ENCODE measurements around the gene CSNK1G2. TPM values are rescaled to one million over a fixed set of nuclear protein-coding genes. Genes with fewer than 3 reads are reported as not detected.

The CSNK1G2 gene
- total RNA-seq, 4 donors from 2014 or later, result 47.2 to 67.6 (median 60.8) TPM

DNA sequence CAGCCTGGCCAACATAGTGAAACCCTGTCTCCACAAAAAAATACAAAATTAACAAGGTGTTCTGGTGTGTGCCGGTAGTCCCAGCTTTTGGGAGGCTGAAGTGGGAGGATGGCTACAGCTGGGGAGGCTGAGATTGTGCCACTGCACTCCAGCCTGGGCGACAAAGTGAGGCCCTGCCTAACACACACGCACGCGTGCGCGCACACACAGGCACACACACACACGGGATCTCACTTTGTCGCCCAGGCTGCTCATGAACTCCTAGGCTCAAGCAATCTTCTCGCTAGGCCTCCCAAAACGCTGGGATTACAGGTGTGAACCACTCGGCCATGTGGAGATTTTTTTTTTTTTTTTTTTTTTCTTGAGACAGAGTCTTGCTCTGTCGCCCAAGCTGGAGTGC is 77.8 kb downstream of the CSNK1G2 start:
- no peak overlapping the region for H3K4me3 ChIP-seq (replicated peaks in 1 of 3)

DNA sequence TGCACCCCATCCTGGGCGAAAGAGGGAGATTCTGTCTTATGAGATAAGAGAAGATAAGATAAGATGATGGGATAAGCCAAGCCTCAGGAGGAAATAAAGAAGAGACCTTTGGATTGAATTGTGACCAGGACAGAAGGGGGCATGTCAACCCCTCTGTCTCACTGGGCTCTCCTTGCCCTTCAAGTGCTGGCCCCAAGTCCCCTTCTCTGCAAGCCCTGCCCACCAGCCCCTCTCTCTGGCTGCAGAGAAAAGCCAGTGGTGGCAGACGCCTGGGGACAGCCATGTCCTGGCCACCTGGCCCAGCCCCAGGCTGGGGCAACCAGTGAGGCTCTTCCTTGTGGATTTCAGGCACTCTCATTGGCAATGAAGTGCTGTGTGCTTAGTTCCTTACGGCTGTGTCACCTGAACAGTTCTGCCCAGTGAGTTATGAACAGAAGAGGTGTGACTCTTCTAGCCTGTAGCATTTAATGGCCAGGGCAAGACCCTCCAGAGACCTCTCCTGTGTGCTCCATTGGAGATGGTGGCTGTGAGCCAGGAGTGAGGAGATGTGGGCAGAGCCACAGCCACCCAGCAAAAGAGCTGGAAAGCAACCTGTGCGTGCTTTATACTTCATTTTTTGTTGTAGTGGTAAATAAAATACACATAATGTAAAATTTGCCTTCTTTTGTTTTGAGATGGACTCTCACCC is 80.6 kb downstream of the CSNK1G2 start:
- Histone ChIP-seq H3K36me3 (no peaks in the 10 kb centered on the region), H3K4me3 (replicated peaks in 1 of 3) (no peak overlapping the region), H3K4me1 (peaks cover 4 to 6% of the 10 kb centered on the region in 2 donors), H3K27ac (peak overlapping the region; percentile 38 to 66 (median 44)), H3K27me3 (no peaks in the 10 kb centered on the region), H3K9me3 (no peaks in the 10 kb centered on the region)
- WGBS, 2 donors, result 40 to 59% methylated on average over 3 to 4 of the region's 4 CpGs
- peak in 1 of 2 donors; percentile 48 for TF ChIP-seq POLR2A (IDR thresholded peaks at IDR 0.05)
- TF ChIP-seq, protein P1, sequence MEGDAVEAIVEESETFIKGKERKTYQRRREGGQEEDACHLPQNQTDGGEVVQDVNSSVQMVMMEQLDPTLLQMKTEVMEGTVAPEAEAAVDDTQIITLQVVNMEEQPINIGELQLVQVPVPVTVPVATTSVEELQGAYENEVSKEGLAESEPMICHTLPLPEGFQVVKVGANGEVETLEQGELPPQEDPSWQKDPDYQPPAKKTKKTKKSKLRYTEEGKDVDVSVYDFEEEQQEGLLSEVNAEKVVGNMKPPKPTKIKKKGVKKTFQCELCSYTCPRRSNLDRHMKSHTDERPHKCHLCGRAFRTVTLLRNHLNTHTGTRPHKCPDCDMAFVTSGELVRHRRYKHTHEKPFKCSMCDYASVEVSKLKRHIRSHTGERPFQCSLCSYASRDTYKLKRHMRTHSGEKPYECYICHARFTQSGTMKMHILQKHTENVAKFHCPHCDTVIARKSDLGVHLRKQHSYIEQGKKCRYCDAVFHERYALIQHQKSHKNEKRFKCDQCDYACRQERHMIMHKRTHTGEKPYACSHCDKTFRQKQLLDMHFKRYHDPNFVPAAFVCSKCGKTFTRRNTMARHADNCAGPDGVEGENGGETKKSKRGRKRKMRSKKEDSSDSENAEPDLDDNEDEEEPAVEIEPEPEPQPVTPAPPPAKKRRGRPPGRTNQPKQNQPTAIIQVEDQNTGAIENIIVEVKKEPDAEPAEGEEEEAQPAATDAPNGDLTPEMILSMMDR (IDR thresholded peaks at IDR 0.05), result no peak
- intact Hi-C loops (cut with DNase I), result loop anchor here (2.0 kb wide), 1 partner anchor 49 kb away; no protein-coding TSS in a partner anchor
- peak; percentile 90 to 92 for DNase-seq

More for the DNA sequence above, 77.8 kb downstream of the CSNK1G2 start:
- TF ChIP-seq, protein P1 (IDR thresholded peaks at IDR 0.05), result no peak
- no peak for TF ChIP-seq POLR2A (IDR thresholded peaks at IDR 0.05)
- Histone ChIP-seq H3K36me3 (no peaks in the 10 kb centered on the region), H3K27ac (no peak overlapping the region), H3K9me3 (no peaks in the 10 kb centered on the region), H3K4me1 (peaks cover 16 to 18% of the 10 kb centered on the region in 2 donors), H3K27me3 (no peaks in the 10 kb centered on the region)
- 88 to 90% methylated on average over 13 of the region's 13 CpGs for WGBS, 2 donors
- DNase-seq, result no peak
- intact Hi-C loops (cut with DNase I), result no loop called here

DNA sequence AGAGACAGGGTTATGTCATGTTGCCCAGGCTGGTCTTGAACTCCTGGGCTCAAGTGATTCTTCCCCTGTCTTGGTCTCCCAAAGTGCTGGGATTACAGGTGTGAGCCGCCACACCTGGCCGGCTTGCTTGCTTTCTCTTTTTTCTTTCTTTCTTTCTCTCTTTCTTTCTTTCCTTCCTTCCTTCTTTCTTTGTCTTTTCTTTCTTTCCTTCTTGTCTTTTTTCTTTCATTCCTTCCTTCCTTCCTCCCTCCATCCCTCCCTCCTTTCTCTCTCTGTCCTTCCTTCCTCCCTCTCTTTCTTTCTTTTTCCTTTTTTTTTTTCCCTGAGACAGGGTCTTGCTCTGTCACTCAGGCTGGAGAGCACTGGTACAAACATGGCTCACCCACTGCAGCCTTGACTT is 81.3 kb downstream of the CSNK1G2 start:
- no peak for DNase-seq
- 96 to 98% methylated on average over 2 of the region's 2 CpGs for WGBS, 2 donors
- no peak overlapping the region for H3K27ac ChIP-seq
- H3K36me3 ChIP-seq, result no peaks in the 10 kb centered on the region
- H3K27me3 ChIP-seq, result no peaks in the 10 kb centered on the region
- no peak overlapping the region for H3K4me3 ChIP-seq (replicated peaks in 1 of 3)
- peaks cover 9 to 10% of the 10 kb centered on the region in 2 donors for H3K4me1 ChIP-seq
- intact Hi-C loops (cut with DNase I), result no loop called here
- H3K9me3 ChIP-seq, result no peaks in the 10 kb centered on the region
- no peak for TF ChIP-seq POLR2A (IDR thresholded peaks at IDR 0.05)
- TF ChIP-seq, protein P1 (IDR thresholded peaks at IDR 0.05), result no peak

DNA sequence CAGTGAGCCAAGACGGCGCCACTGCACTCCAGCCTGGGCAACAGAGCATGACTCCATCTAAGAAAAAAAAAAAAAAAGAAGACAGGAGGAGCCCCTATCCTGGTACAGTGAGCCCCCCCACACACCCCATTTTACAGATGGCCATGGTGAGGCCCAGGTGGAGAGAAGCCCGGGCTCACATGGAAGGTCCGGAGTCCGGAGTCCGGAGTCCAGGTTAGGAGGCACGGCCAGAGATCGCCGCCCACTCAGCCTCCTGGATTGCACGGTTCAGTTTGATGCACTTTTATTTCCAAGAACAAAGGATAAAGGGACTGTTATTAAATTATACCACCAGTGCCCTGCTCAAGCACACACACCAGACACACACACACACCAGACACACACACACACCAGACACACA is 85.8 kb downstream of the CSNK1G2 start:
- H3K27me3 ChIP-seq, result no peaks in the 10 kb centered on the region
- H3K9me3 ChIP-seq, result no peaks in the 10 kb centered on the region
- no peak overlapping the region for H3K4me3 ChIP-seq (replicated peaks in 1 of 3)
- H3K4me1 ChIP-seq, result peaks cover 21 to 32% of the 10 kb centered on the region in 2 donors
- intact Hi-C loops (cut with DNase I), result no loop called here
- 90 to 91% methylated on average over 10 of the region's 10 CpGs for WGBS, 2 donors
- H3K36me3 ChIP-seq, result no peaks in the 10 kb centered on the region
- peak overlapping the region in 1 of 3 donors; percentile 68 for H3K27ac ChIP-seq
- DNase-seq, result no peak
- no peak for TF ChIP-seq POLR2A (IDR thresholded peaks at IDR 0.05)
- TF ChIP-seq, protein P1 (IDR thresholded peaks at IDR 0.05), result no peak

DNA sequence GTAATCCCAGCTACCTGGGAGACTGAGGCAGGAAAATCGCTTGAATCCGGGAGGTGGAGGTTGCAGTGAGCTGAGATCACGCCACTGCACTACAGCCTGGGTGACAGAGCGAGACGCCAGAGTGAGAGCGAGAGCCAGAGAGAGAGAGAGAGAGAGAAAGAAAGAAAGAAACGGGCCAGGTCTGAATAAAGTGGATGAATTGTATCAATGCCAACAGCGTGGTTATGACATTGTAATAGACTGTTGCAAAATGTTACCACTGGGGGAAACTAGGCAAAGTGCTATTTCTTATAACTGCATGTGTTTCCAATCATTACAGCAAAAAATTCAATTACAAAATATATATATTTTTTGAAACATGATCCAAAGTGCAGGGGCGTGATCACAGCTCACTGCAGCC is 86.4 kb downstream of the CSNK1G2 start:
- no peaks in the 10 kb centered on the region for H3K36me3 ChIP-seq
- WGBS, 2 donors, result 38 to 46% methylated on average over 9 of the region's 9 CpGs
- H3K4me1 ChIP-seq, result peaks cover 24 to 37% of the 10 kb centered on the region in 2 donors
- H3K9me3 ChIP-seq, result no peaks in the 10 kb centered on the region
- no peak overlapping the region for H3K4me3 ChIP-seq (replicated peaks in 1 of 3)
- H3K27ac ChIP-seq, result peak overlapping the region; percentile 36 to 68 (median 48)
- no peaks in the 10 kb centered on the region for H3K27me3 ChIP-seq
- DNase-seq, result peak; percentile 66 to 72
- intact Hi-C loops (cut with DNase I), result no loop called here
- TF ChIP-seq, protein P1 (IDR thresholded peaks at IDR 0.05), result peak in 3 of 6 experiments; percentile 33 to 41 (median 35)
- TF ChIP-seq POLR2A (IDR thresholded peaks at IDR 0.05), result no peak

All from thyroid gland (tissue), 4 donors.